Stimulated activated CD4-positive, alpha-beta T cell treated with anti-CD3 and anti-CD28 coated beads, Interleukin-4, amount 100 ng/mL, for 48 hours (primary cell): ENCODE results near the gene TNFRSF14.
"Not testable (repeated sequence)": the region's sequence is repeated elsewhere in the genome, so short reads cannot be mapped to it uniquely, and the experiment has no call there.

Experiments
- DNase-seq, 2 donors: peaks; one replicate each; pipeline ENCODE4 v3.0.0-alpha.2; 2020; ENCODE audit warnings: low read depth in 2 of 2

Gene TNFRSF14

GRCh38 chr1:2553076-2553475 is 3.1 kb upstream of the TNFRSF14 start:
- DNase-seq = not testable (repeated sequence)

GRCh38 chr1:2553871-2554620 is 2.1 kb upstream of the TNFRSF14 start:
- no peak for DNase-seq

- DNase-seq = no peak
Observed at GRCh38 chr1:2554621-2555387, 1.4 kb upstream of the TNFRSF14 start.

- DNase-seq = peak; percentile 73 to 75
Observed at GRCh38 chr1:2555634-2556276, 416 bp upstream of the TNFRSF14 start.

- no peak for DNase-seq
Observed at GRCh38 chr1:2556678-2557481, 709 bp downstream of the TNFRSF14 start.

GRCh38 chr1:2557482-2558400 is 1.6 kb downstream of the TNFRSF14 start:
- no peak for DNase-seq

GRCh38 chr1:2558420-2558819 is 2.2 kb downstream of the TNFRSF14 start:
- DNase-seq = no peak

GRCh38 chr1:2558861-2559260 is 2.7 kb downstream of the TNFRSF14 start:
- DNase-seq = no peak

- no peak for DNase-seq
Observed at GRCh38 chr1:2559509-2560298, 3.5 kb downstream of the TNFRSF14 start.

- DNase-seq = no peak
Observed at GRCh38 chr1:2560299-2561073, 4.3 kb downstream of the TNFRSF14 start.

- DNase-seq = no peak
Observed at GRCh38 chr1:2561446-2561845, 5.3 kb downstream of the TNFRSF14 start.

- no peak for DNase-seq
Observed at GRCh38 chr1:2561898-2562895, 6.0 kb downstream of the TNFRSF14 start.

GRCh38 chr1:2563205-2563604 is 7.0 kb downstream of the TNFRSF14 start:
- no peak for DNase-seq

- DNase-seq = no peak
Observed at GRCh38 chr1:2564006-2564814, 8.0 kb downstream of the TNFRSF14 start.

- no peak for DNase-seq
Observed at GRCh38 chr1:2564815-2565374, 8.7 kb downstream of the TNFRSF14 start.
